ENCODE data around the gene CCT2.

DNA sequence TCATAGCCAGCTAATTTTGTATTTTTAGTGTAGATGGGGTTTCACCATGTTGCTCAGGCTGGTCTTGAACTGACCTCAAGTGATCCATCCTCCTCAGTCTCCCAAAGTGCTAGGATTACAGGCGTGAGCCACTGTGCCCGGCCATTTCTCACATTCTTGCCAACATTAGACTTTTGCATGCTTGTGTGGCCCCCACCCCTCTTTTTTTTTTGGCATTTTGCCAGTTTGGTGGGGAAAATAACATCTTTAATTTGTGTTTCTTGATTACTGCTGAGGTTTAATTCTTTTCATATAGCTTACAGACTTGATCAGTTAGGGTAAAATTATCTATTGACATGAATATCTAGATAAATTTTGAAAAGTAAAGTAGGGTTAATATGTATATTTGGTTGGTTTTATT lies 3.8 kb downstream of the CCT2 start:
- TF ChIP-seq, protein P1, sequence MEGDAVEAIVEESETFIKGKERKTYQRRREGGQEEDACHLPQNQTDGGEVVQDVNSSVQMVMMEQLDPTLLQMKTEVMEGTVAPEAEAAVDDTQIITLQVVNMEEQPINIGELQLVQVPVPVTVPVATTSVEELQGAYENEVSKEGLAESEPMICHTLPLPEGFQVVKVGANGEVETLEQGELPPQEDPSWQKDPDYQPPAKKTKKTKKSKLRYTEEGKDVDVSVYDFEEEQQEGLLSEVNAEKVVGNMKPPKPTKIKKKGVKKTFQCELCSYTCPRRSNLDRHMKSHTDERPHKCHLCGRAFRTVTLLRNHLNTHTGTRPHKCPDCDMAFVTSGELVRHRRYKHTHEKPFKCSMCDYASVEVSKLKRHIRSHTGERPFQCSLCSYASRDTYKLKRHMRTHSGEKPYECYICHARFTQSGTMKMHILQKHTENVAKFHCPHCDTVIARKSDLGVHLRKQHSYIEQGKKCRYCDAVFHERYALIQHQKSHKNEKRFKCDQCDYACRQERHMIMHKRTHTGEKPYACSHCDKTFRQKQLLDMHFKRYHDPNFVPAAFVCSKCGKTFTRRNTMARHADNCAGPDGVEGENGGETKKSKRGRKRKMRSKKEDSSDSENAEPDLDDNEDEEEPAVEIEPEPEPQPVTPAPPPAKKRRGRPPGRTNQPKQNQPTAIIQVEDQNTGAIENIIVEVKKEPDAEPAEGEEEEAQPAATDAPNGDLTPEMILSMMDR (conservative IDR thresholded peaks at IDR 0.05) = no peak
- no peak for TF ChIP-seq ZFX (IDR thresholded peaks at IDR 0.05)
